ENCODE results near the gene TEX55.

GRCh38 chr3:119194237-119195150 lies 48.5 kb downstream of the TEX55 start:
- TF ChIP-seq CTCF (IDR thresholded peaks at IDR 0.05; ENCODE audit: insufficient read depth, low read length) = no peak
- TF ChIP-seq POLR2AphosphoS5 (IDR thresholded peaks at IDR 0.05; ENCODE audit: low read depth) = no peak
- no peak for TF ChIP-seq GABPA (IDR thresholded peaks at IDR 0.05; ENCODE audit: low read depth)
- TF ChIP-seq REST (IDR thresholded peaks at IDR 0.05; ENCODE audit: insufficient replicate concordance, low read depth) = no peak
- TF ChIP-seq SPI1 (IDR thresholded peaks at IDR 0.05; ENCODE audit: borderline replicate concordance, low read depth) = no peak
